D721Med (cell line): ENCODE measurements around the gene CAPS2.

ENCODE experiments used
- DNase-seq: peaks from one replicate; pipeline ENCODE4 v3.0.0; 2011; ENCODE audit warnings: low spot score; ENCODE audit not compliant: insufficient read length
- FAIRE-seq: peaks from 2 replicates; lab custom pipeline; 2011; peaks lifted over from hg19 to GRCh38; lab: Jason Lieb, UNC
- TF ChIP-seq, protein P1 (sequence below): IDR thresholded peaks from 2 replicates; pipeline ENCODE4 v1.5.1; 2012; ENCODE audit warnings: mild to moderate bottlenecking, control low read depth; ENCODE audit not compliant: insufficient read depth; ENCODE audit errors: missing control alignments

Gene CAPS2

DNA sequence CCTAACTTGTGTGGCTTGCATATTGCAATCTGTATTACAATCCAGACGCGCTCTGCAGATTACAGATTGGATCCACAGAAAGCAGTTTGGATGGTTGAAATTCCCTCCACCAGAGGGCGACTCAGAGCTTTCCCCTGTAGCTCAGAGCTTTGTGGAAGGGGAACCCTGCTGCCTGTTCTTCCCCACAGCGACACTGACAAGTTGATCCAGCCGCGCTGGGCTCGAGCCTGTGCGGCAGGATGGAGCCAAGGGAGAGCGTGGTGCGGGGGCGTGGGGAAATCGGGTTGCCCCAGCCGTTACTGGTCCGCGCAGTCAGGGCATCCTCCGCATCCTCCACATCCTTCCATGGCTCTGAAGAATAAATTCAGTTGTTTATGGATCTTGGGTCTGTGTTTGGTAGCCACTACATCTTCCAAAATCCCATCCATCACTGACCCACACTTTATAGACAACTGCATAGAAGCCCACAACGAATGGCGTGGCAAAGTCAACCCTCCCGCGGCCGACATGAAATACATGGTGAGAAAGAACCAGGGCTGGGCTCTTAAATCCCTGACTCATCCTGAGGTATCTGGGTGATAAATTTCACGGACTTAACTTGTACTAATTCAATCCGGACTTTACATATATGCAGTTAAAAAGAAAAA, 4.4 kb upstream of the CAPS2 start, which contains the start of gene GLIPR1L1:
GLIPR1L1 (plus strand) TSS at position 287 of the 647 bp plus-strand sequence; CDS start at position 346, 59 bp downstream.
- TF ChIP-seq, protein P1, sequence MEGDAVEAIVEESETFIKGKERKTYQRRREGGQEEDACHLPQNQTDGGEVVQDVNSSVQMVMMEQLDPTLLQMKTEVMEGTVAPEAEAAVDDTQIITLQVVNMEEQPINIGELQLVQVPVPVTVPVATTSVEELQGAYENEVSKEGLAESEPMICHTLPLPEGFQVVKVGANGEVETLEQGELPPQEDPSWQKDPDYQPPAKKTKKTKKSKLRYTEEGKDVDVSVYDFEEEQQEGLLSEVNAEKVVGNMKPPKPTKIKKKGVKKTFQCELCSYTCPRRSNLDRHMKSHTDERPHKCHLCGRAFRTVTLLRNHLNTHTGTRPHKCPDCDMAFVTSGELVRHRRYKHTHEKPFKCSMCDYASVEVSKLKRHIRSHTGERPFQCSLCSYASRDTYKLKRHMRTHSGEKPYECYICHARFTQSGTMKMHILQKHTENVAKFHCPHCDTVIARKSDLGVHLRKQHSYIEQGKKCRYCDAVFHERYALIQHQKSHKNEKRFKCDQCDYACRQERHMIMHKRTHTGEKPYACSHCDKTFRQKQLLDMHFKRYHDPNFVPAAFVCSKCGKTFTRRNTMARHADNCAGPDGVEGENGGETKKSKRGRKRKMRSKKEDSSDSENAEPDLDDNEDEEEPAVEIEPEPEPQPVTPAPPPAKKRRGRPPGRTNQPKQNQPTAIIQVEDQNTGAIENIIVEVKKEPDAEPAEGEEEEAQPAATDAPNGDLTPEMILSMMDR: peak; percentile 84
- DNase-seq (no peak), FAIRE-seq (peak; percentile 21)

DNA sequence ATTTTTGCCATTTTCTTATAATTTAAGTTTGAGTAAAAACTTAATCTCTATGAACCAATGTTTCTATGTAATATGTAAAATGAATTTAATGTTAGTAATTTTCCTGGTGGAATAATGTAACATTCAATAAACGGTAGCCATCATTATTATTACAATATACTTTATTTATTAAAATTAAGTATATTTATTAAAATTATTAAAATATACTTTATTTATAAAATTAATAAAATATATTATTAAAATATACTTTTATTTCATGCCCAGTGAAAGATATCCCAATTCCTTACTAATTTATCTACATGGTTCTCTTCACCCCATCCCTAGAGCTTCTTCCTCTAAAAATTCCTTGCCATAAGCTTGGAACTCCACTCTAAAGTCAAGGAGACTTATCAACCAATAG, 2.5 kb downstream of the CAPS2 start:
- TF ChIP-seq, protein P1: no peak
- no peak for DNase-seq
- FAIRE-seq: no peak

- TF ChIP-seq, protein P1: no peak
- DNase-seq (no peak), FAIRE-seq (peak; percentile 46)
Observed at GRCh38 chr12:75323663-75324062, 6.5 kb downstream of the CAPS2 start.

DNA sequence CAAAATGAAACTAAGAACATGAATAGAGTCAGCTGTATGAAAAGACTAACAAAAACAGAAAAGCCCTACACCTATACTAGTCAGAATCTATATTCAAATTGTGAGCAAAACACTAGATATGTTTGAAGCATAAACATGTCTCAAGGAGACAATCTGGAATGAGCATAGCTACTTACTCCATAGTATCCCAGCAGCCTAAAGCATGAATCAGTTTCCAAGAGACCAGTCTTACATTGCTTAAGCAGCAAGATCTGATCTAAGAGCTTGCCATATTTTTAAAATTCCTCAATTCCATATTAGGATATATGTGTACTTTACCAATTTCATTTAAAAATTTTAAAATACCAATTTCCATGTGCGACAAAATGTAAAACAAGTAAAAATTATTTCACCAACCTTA, 7.7 kb downstream of the CAPS2 start:
- DNase-seq: no peak
- no peak for FAIRE-seq
- TF ChIP-seq, protein P1: no peak

GRCh38 chr12:75317784-75318183, 12.3 kb downstream of the CAPS2 start:
- TF ChIP-seq, protein P1: no peak
- DNase-seq (no peak), FAIRE-seq (no peak)

GRCh38 chr12:75315518-75315917, 14.6 kb downstream of the CAPS2 start:
- FAIRE-seq (no peak), DNase-seq (no peak)
- TF ChIP-seq, protein P1: no peak

DNA sequence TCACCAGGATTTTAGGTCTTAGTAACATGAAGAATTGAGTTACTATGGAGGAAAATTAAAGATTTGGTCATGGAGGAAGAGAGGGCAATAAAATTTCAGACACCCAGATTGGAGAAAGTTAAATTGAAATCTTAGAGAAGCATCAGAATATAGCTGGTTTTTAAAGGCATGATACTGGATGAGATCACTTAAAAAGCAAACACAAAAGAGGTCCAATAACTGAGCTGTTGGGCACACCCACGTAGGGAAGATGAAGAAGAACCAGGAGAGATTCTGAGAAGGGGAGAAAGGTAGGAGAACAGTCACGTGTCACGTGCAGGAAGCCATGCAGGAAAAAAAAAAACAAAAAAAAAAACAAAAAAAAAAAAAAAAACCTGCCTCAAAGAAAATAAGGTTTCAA, 18.8 kb downstream of the CAPS2 start:
- TF ChIP-seq, protein P1: no peak
- FAIRE-seq (no peak), DNase-seq (no peak)
